Measurements from ENCODE around the gene GPC6.

- TF ChIP-seq CTCF (IDR thresholded peaks at IDR 0.05; ENCODE audit: insufficient read depth, low read depth, low read length) (no peak), EZH2 (IDR thresholded peaks at IDR 0.05; ENCODE audit: insufficient read depth, low read length) (no peak)
Observed at GRCh38 chr13:94033098-94033497, 806.5 kb downstream of the GPC6 start.

All from astrocyte (in vitro differentiated cells and primary cell).